ENCODE data around the gene SLC17A4.

Gene SLC17A4

DNA sequence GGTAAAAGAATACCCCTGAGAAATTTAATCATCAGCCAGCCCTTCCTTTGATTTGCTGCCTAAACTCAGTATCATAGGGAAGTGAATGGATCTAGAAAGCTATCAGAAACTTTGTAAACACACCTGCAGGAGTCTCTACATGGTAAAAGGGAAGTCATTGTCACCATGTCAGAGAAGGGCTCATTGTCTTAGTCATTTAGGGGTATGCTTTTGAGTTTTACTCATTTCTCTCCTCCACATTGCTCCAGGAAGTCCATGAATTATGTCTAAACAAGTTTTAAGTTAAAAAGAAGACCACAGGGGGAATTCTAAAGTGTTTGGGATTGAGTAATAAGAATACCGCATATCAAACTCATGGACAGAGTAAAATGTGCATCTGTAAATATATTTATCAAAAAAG, 74.8 kb downstream of the SLC17A4 start:
- no peak for DNase-seq

- no peak for DNase-seq
Observed at GRCh38 chr6:25830458-25830857, 75.9 kb downstream of the SLC17A4 start.

All from NCI-H1105 (cell line).